ENCODE data around the gene KRT83.
A peak's percentile ranks its signal among the peaks of the same experiment; 100 is the strongest.

Gene KRT83

DNA sequence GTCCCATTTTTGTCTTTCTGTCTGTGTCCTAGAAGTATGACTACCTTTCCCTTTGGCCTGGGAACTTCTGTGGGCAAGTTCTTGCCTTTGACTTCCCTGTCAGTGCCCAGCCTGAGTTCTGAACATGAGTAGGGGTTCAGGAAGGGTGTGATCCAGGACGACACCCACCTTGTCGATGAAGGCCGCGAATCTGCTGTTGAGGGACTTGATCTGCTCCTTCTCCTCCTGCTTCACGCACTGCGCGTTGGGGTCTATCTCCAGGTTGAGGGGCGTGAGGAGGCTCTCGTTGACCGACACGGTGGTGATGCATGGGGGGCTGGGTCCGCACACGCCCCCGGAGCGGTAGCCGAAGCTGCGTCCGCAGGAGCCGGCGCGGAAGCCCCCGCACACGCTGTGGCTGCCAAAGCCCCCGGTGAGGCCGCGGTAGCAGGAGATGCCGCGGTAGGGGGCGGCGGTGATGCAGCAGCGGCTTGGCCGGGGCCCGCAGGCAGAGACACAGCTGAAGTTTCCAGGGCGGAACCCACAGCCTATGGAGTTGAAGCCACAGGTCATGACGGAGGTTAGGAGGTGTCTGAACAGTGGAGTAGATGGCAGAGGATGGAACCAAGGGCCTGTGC is at the start of gene KRT83:
Gene KRT83, minus strand, starts transcription at position 615 of the 617 bp plus-strand sequence. Its CDS starts 63 bp downstream, at position 552.
- DNase-seq (ENCODE audit: low spot score): no peak

DNA sequence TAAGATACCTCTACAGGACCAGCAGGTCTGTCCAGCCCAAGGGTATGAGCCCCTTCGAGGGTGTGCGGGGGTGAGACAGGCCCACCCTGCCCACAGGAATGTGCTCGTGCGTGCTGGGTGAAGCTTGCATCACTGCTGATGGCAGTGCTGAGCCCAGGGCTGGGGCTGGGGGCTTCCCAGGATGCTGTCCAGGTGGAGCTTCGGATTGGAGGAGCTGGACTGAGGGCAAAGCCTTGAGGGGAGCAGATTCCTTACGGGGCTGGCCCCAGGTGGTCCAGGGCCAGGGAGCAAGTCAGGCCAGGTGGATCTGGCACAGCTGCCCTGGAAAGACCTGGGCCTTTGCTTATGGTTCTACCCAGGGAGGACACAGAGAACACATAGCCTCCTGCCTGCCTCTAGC is 48.6 kb upstream of the KRT83 start:
- DNase-seq (ENCODE audit: low spot score): no peak

DNA sequence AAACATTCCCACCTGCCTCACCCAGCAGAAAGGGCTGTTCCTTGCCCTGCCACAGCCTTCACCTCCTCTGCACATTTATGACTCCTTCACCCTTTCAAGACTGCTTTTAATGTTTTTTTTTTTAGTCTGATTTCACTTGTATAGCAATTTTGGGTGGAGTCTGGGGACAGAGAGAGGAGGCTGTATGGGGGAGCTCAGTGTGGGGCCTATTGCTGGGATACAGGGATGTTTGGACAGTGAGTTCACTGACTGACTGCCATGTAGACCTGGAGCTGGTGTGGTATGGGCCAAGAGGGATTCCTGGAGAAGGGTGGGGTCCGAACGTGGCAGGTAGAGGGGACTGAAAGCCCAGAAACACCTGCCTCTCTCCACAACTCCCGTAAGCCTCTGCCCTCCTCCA is 48.0 kb upstream of the KRT83 start:
- no peak for DNase-seq (ENCODE audit: low spot score)

DNA sequence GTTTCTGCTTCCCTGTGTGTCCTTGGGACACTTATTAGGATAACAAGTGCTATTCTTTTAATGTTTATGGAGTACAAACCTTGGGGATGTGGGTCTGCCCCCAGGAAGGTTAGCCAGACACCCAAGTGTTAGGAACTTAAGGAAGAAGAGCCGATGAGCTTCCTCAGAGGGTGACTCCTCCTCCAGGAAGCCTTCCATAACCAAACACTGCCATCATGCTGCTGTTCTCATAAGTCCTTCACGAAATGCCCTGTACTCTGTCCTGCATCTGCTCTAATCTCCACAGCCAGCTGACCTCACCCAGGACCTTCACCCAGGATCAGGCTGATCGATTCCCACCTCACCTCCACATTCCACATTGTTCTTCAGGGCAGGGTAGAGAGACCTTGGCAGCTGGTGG is 47.3 kb upstream of the KRT83 start:
- no peak for DNase-seq (ENCODE audit: low spot score)

DNA sequence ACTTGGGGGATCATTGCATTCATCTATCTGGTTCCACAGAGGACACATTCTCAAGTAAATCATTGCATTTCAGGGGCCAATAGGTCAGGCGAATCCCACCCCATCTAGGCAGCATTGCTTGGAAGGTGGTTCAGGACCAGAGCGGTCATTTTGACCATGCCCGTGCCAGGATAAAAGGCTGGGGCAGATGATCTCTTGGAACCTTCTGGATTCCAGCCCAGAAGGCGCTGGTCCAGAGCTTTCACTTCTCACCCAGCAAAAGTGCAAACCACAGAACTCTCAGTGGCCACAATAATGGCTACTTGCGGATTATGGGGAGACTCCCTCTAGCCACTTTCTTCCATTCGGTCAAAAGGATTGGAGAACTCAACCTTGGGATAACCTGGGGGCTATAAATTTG is 46.7 kb upstream of the KRT83 start:
- no peak for DNase-seq (ENCODE audit: low spot score)

DNA sequence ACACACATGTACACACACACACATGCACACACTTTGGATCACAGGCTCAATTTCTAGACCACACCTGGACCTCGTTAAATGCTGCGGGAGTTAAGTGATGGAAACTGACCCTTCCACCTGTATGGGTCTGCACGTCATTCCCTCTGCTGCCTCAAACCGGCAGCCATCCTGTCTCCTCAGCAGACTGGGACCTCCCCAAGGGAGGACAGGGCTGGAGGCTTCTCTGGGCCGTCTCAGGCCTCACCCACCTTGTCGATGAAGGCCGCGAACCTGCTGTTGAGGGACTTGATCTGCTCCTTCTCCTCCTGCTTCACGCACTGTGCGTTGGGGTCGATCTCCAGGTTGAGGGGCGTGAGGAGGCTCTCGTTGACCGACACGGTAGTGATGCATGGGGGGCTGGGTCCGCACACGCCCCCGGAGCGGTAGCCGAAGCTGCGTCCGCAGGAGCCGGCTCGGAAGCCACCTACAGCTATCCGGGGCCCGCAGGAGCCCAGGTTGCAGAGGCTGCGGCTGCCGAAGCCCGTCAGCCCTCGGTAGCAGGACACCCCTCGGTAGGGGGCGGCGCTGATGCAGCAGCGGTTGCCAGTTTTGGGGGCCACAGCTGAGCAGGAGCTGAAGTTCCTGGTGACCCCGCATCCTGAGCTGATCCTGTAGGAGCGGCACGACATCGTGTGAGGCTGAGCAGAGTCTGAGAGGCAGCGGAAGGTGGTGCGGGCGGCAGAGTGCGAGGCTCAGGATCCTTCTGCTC is 45.7 kb upstream of the KRT83 start, which contains the start of gene KRT85:
Gene KRT85, minus strand, starts transcription at position 744 of the 748 bp plus-strand sequence. Its CDS starts 76 bp downstream, at position 668.
- DNase-seq (ENCODE audit: low spot score): no peak

DNA sequence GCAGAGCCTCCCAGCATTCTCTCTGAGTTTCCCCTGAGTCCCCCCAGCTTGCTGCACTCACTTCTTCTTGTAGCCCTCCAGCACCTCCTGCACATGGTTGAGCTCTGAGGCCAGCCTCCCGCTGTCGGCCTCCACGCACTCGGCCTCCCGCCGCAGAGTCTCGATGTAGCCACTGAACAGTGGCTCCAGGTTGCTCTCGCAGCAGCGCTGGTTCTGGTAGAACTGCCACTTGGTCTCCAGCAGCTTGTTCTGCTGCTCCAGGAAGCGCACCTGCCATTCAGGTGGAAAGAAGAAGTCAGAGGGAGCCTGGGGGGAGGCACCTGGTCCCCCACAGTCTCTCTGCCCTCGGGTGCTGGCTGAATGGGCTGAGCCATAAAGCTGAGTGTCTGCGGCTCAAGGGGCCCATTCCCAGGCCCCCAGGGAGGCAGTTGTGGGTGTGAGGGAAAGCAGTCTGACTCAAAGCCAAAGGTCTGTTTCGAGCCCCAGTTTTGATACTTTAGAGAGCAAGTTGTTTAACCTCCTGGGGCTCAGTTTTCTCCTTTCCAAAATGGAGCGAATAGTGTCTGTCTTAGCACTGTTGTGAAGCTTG is 43.8 kb upstream of the KRT83 start:
- no peak for DNase-seq (ENCODE audit: low spot score)

DNA sequence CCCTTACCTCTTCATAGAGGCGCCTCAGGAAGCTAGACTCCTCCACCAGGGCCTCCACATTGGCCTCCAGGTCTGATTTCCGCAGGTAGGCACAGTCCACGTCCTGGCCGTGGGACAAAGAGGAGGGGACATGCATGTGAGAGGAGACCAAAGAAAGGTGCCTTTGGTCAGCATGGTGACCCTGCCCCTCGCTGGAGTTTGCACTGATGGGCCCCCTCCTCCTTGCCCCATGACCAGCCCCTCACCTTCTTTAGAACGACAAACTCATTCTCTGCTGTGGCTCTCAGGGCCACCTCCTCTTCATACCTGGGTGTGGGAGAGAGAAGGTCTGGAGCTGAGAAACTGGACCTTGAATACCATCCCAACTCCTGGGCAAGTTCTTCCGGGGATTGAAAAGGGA is 42.9 kb upstream of the KRT83 start:
- DNase-seq (ENCODE audit: low spot score): no peak

DNA sequence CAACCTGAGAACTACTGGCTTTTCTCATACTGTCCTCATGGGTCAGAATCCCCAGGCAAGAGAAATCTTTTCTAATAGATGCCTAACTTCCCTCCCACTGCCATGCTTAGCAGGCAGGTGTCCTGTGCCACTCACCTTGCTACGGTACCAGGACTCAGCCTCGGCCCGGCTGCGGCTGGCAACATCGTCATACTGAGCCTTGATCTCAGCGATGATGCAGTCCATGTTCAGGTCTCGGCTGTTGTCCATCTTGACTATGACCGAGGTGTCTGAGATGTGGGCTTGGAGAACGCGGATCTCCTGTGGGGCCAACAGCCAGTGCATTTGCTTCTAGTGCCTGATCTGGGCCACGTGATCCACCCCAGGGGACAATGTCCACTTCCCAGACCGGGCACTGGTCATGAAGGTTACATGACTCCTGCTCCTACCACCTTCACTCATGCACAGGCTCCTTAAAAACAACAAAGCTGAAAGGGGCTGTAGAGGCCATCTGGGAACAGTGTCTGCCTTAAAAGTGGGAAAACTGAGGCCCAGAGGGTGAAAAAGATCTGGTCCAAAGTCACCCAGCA is 42.0 kb upstream of the KRT83 start:
- no peak for DNase-seq (ENCODE audit: low spot score)

DNA sequence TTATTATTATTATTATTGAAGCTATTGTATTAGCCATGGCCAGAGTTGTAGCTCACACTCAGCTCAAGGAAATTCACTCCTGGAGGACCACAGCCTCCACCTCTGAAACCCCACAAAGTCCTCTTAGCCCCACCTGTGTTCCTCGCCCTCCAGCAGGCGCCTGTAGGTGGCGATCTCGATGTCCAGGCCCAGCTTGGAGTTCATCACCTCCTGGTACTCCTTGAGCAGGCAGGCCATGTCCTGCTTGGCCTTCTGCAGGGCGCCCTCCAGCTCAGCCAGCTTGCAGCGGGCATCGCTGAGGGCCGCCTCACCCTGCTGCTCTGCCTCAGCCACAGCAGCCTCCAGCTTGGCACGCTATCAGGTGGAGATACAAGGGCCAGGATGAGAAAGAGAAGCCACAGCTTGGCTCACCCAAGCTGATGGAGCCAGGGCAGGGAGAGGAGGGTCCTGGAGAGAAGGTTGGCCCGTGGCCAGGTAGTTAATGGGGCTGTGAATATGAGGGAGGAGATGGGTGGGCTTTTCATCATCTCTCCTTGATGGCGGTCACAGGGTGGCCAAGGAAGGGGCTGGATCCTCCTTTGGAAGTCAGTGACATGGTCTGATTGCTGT is 41.0 kb upstream of the KRT83 start:
- DNase-seq (ENCODE audit: low spot score): no peak

DNA sequence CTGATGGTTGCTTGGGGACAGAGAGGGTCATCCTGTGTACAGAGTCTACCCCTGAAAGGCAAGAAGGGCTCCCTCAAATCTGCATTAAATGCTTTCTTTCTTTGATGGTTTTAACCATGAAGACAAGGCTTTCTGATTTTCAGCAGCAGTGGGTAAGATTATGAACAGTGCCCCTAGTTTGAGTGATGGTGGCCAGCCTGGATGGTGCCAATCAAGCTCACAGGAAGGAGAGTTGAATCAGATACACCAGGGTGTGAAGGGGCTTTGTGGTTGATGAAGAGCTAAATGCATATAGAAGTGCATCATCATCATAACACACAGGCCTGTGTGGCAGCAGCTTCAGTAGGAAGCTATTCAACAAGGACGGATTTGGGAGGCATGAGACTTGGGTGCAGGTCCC is 40.4 kb upstream of the KRT83 start:
- no peak for DNase-seq (ENCODE audit: low spot score)

DNA sequence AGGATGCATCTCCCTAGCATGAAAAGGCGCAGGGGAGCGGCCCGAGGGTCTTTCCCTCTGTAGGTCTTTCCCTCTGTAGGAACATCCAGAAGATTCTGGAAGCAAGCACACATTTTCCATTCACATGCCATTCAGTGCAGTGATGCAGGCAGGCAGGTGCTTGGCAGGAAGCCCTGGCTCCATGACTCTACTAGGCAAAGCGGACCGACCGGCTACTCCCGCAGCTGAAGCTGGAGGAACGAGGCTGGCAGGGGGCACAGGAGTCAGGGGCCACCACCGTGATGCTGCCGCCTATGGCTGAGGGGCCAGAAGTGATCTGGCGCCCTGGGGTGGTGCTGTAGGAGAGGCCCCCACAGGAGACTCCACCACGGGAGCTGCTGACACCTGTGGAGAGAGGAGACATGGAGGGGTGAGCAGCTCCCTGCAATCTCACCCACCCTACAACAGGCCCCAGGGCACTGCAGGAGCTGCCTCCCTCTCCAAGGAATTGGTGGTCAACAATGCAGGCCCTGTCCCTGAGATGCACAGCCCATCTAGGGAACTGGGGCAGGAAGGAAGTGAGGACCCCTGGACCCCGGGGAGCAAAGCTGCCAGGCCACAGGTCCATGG is 39.6 kb upstream of the KRT83 start:
- DNase-seq (ENCODE audit: low spot score): no peak

DNA sequence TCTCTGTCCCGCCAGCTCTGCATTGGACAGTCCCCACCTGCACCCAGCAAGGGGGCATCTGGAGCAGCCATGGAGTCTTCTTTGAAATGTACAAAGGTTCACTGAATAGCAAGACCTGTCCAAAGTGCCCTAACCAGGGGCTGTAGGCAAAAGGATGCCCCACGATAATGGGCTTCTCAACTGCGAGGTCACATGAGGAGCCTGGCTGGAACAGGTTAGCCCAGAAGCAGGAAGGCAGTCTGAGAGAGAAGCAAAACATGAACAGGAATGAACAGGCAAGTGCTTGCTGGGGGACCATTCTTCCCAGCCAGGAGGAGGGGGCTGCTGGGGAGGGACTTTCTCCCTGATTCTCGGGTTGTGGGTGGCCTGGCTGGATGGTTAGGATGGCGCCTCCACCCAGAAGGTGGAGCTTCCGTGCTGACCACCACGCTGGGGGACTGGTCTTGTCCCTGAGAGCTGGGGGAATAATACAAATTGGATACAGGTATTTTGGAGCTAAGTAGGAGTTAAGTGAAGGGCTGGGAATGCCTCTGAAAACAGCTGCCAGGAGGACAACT is 39.0 kb upstream of the KRT83 start:
- DNase-seq (ENCODE audit: low spot score): no peak

DNA sequence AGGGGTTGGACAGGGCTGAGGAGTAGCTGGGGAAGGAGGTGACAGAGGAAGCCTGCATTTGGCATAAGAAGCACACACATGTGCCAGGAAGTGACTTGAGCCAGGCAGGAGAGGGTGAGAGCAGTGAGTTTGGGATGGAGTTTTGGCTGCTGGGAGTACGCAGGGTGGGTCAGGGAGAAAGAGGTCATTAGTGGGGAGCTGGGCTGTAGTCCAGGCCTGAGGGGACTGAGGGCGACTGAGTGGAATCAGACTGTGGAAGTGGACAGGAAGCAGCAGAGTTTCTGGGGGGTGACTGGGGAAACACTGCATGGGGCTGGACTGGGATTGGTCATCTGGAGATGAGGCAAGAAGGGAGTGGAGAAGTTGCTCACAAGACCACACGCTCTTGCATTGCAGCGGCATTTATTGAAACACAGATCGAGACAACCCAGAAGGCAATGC is 38.4 kb upstream of the KRT83 start:
- no peak for DNase-seq (ENCODE audit: low spot score)

DNA sequence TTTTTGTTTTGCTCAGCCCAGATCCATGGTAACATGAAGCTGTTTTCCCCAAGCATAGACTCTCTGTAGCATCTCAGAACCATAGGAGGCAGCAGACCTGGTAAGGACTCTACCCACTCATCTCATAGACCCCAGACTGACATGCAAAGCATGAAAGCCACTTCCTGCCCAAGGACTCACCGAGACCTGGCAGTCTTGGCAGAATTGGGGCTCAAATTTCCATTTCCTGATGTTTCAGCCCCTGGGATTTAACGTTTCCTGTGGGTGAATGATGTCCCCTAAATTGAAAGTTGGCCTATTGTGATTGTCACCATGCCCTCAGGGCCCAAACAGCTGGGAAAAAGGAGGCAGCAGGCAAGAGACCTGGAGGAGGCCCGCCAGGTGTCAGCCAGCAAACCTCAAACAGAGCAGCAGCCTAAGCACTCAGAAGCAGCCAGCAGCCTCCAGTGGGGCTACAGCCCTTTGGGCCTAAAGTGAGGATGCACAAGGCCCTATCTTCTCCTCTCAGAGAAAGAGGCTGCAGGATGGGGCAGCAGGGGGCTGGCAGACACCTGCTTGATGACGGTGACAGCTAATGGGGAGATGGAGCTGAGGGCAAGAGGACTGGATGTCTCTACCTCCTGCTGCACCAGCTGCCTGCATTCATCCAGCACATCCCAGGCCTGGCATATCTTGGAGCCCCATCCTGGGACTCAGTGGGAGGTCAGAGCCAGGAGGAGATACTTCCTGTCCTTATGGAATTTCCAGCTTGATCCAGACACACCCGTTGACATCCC is 37.6 kb upstream of the KRT83 start:
- DNase-seq (ENCODE audit: low spot score): peak; percentile 86

DNA sequence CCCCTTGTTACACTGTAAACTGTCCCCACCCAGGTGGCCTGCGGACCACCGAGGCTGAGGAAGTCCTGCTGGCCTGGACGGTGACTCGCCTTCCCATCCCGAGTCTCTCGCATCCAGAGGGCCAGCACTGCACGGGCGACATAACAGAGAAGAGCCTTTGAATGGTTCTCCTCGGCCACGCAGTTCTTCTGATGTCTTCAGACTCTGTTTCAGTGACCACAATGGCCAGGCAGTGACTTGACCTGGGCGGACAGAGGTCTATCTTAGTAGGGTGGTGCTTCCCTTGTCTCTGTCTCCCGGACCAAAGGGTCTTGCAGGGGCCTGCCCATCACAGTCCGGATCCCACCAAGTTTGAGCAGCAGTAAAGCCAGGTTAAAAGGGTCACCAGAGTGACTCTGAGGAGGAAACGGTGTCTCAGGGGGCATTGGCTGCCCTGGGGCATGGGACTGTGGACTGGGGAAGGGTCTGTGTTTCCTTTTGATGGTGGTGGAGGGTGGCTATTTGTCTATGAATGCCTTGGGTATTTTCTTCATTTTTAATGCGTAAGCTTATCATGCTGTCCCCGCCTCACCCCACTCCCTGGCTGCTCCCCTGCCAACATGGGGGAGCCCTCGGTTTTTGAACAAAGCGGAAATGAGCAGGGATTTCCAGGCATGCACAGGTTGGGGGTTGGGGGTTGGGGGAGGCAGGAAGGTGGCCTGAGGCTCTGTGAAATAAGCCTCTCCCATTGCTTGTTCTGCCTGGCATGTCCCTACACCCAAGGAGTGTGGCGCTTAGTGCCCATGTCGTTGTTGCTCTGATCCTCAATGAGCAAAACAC is 35.8 kb upstream of the KRT83 start:
- no peak for DNase-seq (ENCODE audit: low spot score)

DNA sequence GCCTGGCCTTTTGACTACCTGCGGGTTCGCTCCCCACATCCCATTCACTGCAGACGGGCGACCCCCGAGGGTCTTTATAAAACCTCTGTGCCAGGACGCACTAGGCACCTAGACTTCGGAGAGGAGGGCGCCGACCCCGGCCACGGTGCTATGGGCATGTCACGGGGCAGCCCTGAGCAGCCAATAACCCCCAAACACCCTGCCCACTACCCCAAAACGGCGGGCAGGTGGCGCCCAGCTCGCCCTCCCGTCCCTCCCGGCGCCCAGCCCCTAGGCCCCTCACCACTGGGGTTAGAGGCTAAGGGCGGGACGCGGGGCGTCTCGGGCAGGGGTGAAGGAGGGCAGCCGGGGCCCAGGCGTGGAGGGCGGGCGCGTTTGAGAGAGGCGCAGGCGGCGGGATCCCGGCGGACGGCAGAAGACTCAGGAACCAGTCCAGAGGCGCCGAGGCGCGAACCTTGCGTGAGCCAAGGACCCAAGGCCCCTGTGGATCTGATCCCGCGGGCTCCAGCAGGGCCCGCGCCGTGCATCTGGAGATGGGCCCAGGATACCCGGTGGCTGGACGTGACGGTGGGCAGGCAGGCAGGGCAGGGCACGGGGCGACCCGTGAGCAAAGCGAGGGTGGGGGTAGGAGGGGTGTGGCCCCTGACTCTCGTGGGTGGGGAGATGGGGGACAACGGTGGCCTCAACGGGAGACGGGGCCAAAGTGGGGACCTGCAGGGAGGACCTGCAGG is 35.0 kb upstream of the KRT83 start:
- no peak for DNase-seq (ENCODE audit: low spot score)

DNA sequence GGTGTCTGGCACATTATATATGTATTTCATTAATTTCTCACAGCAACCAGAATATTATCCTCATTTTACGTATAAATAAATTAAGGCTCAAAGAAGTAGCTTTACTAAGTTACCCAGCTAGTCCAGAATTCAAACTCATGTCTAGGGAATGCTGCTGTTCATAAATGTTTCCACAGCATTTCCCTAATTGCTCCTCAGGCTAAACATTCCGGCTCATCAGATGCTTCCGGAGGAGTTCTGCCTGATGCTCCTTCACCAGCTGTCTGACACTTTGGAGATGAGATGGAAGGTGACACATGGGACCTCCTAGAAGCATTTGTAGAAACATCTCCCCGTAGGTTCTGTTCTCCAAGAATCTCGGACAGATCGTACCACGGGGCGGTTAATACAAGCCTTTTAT is 34.0 kb upstream of the KRT83 start:
- DNase-seq (ENCODE audit: low spot score): no peak

DNA sequence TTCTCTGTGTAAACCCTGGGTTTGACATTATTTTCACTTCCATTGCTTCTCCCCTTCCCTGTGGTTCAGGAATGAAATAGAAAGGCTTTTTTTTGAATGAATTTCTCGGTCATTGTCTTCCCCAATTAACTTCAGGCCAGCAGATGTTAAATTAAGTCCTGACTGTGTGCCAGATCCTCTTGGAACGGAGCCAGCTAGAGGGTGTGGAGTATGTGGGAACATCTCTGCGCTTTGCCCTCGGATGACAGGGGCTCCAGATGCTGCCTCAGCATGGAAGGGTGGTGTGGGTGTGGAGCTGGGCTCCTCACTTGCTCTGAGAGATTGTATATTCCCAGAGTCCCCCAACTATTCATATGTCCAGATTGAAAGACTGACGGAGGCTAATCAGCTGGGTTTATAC is 33.0 kb upstream of the KRT83 start:
- no peak for DNase-seq (ENCODE audit: low spot score)

Data from germinal center (tissue), 1 donor.